Omental fat pad (tissue), 4 donors: ENCODE data around the gene ONECUT3. TPM values are rescaled to one million over a fixed set of nuclear protein-coding genes. Genes with fewer than 3 reads are reported as not detected.
A peak's percentile ranks its signal among the peaks of the same experiment; 100 is the strongest.

Experiments used
- ATAC-seq: fragments of 150-250 bp; one replicate; pipeline ENCODE4 v1.9.1; 2016; ENCODE audit warnings: mild to moderate bottlenecking, moderate library complexity; ENCODE audit not compliant: low FRiP score
- DNase-seq: peaks from one replicate; pipeline ENCODE4 v3.0.0-alpha.2; 2019; ENCODE audit warnings: low spot score
- CTCF ChIP-seq, 3 donors: fragments of 450-650 bp; IDR thresholded peaks; one replicate each; pipeline ENCODE4 v1.5.1; 2016 to 2017; ENCODE audit warnings: antibody characterized with exemption in 3 of 3, mild to moderate bottlenecking in 3 of 3, moderate library complexity in 2 of 3
- total RNA-seq, 4 donors: library from RNA; depleted of rRNA; stranded (reverse); fragments of >200 nt; gene quantifications; one replicate each; pipeline ENCODE4 v1.1.0, GENCODE V29; 2016

The ONECUT3 gene
- total RNA-seq, 4 donors from 2014 or later = not detected

GRCh38 chr19:1823020-1823419, 69.7 kb downstream of the ONECUT3 start:
- TF ChIP-seq CTCF (IDR thresholded peaks at IDR 0.05) = no peak
- no peak for ATAC-seq
- no peak for DNase-seq

- TF ChIP-seq CTCF (IDR thresholded peaks at IDR 0.05) = no peak
- no peak for ATAC-seq
These were observed 70.4 kb downstream of the ONECUT3 start for GRCh38 chr19:1823539-1824251.

GRCh38 chr19:1824252-1824622, 70.9 kb downstream of the ONECUT3 start:
- ATAC-seq (no peak), DNase-seq (no peak)
- no peak for TF ChIP-seq CTCF (IDR thresholded peaks at IDR 0.05)

More at GRCh38 chr19:1823539-1824251, 70.4 kb downstream of the ONECUT3 start:
- DNase-seq = no peak

GRCh38 chr19:1825909-1826556, 72.7 kb downstream of the ONECUT3 start:
- peak in 2 of 3 donors; percentile 8 to 69 for TF ChIP-seq CTCF (IDR thresholded peaks at IDR 0.05)
- peak; percentile 83 for DNase-seq
- ATAC-seq = peak; percentile 70

GRCh38 chr19:1826557-1827521, 73.5 kb downstream of the ONECUT3 start:
- no peak for TF ChIP-seq CTCF (IDR thresholded peaks at IDR 0.05)
- DNase-seq (no peak), ATAC-seq (peak; percentile 22)

GRCh38 chr19:1827566-1828278, 74.4 kb downstream of the ONECUT3 start:
- no peak for TF ChIP-seq CTCF (IDR thresholded peaks at IDR 0.05)
- ATAC-seq (no peak), DNase-seq (no peak)
